Uterus (tissue), 2 donors: ENCODE measurements around the gene PTPN13.

Source experiments
- POLR2A ChIP-seq, 2 donors: fragments of 450-650 bp; IDR thresholded peaks; one replicate each; pipeline ENCODE4 v1.6.1; 2016; ENCODE audit warnings: antibody characterized with exemption in 2 of 2, mild to moderate bottlenecking in 1 of 2, moderate library complexity in 1 of 2
- TF ChIP-seq, protein P1 (sequence below), 4 experiments: fragments of 200-600 bp in 2 of 4; fragments of 450-650 bp in 2 of 4; sonication (generic) in 2 of 4; IDR thresholded peaks; one replicate each; pipeline ENCODE4 v1.5.1; 2016 to 2019; ENCODE audit warnings: antibody characterized with exemption in 4 of 4, mild to moderate bottlenecking in 2 of 4, moderate library complexity in 1 of 4

DNA sequence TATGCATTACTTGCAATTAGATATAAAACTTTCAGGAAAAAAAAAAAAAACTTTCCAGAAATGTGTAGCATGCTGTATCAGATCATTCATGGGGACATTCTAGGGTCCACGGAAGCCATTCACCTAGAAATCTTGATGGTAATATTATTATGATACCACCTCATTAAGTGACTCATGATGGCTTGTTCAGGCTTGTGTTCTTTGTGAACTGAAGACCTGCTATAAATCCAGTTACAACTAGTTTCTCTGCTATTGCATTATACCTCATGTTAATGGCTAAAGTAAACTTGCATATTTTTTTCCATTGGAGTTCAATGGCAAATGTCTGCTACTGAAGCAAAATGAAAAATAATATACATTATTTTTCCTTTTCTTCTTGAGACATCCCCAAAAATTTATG lies 35.3 kb upstream of the PTPN13 start:
- TF ChIP-seq, protein P1, sequence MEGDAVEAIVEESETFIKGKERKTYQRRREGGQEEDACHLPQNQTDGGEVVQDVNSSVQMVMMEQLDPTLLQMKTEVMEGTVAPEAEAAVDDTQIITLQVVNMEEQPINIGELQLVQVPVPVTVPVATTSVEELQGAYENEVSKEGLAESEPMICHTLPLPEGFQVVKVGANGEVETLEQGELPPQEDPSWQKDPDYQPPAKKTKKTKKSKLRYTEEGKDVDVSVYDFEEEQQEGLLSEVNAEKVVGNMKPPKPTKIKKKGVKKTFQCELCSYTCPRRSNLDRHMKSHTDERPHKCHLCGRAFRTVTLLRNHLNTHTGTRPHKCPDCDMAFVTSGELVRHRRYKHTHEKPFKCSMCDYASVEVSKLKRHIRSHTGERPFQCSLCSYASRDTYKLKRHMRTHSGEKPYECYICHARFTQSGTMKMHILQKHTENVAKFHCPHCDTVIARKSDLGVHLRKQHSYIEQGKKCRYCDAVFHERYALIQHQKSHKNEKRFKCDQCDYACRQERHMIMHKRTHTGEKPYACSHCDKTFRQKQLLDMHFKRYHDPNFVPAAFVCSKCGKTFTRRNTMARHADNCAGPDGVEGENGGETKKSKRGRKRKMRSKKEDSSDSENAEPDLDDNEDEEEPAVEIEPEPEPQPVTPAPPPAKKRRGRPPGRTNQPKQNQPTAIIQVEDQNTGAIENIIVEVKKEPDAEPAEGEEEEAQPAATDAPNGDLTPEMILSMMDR (IDR thresholded peaks at IDR 0.05): no peak
- no peak for TF ChIP-seq POLR2A (IDR thresholded peaks at IDR 0.05)
